ENCODE data around the gene GRIFIN. TPM values are rescaled to one million over a fixed set of nuclear protein-coding genes. Genes with fewer than 3 reads are reported as not detected.

GRIFIN gene
- total RNA-seq, 4 donors from 2014 or later: not detected

DNA sequence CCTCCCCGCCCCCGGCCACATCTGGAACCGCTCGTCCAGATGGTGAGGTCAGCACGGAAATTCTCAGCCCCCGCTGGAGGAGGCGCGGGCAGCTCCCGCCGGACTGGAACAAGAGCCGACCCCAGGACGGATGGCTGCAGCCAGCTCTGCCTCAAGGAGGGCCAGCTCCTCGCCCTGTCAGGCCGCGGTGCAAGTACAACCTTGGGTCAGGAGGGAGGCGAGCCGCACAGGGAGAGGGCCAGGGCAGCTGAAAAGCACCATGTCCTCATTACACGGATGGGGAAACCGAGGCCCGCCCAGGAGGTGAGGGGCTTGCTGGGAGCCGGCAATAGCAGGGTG, 3.8 kb upstream of the GRIFIN start:
- H3K9me3 ChIP-seq: no peaks in the 10 kb centered on the region
- H3K4me1 ChIP-seq: peaks cover 0 to 11% of the 10 kb centered on the region in 2 donors
- intact Hi-C loops (cut with DNase I; ENCODE audit: low total_unique reads): no loop called here
- no peak for DNase-seq
- H3K27me3 ChIP-seq: no peaks in the 10 kb centered on the region
- no peak overlapping the region for H3K27ac ChIP-seq
- no peaks in the 10 kb centered on the region for H3K36me3 ChIP-seq
- TF ChIP-seq POLR2A (IDR thresholded peaks at IDR 0.05) (no peak), CTCF (IDR thresholded peaks at IDR 0.05) (no peak)
- no peak overlapping the region for H3K4me3 ChIP-seq

DNA sequence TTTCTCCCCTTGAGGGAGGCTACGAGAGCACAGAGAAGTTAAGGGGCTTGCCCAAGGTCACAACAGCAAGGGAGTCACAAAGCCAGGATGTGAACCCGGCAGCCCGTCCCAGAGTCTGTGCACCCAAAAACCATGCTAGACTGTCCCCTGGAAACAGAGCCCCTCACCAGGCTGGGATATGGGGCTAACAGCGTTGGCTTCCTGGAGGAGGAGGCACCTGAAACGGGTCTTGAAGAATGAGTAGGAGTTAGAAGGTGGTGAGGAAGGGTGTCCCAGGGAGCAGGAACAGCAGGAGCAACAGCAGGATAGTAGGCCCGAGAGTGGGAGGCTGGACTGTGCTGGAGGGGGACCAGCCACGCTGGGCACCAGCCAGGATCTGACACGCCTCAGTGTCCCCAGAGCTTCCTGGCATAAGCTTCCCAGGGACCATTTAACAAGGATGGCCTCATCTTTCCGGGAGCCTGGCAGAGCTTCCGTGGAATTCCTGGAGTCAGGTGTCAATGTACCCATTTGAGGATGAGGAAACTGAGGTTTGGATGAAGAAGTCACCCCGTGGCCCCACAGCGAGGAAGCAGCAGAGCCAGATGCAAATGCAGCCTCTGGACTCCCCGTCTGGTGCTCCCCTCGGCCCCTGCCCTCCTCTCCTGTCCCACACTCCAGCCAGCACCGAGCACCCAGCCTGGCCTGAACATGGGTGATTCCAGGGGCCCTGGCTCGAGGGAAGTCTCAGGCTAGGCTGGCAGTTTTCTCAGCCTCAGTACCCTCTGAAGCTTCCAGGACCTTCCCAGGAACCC, 3.3 kb upstream of the GRIFIN start:
- no peaks in the 10 kb centered on the region for H3K9me3 ChIP-seq
- TF ChIP-seq POLR2A (IDR thresholded peaks at IDR 0.05) (no peak), CTCF (IDR thresholded peaks at IDR 0.05) (no peak)
- no peaks in the 10 kb centered on the region for H3K27me3 ChIP-seq
- intact Hi-C loops (cut with DNase I; ENCODE audit: low total_unique reads): no loop called here
- H3K27ac ChIP-seq: no peak overlapping the region
- peaks cover 0 to 11% of the 10 kb centered on the region in 2 donors for H3K4me1 ChIP-seq
- H3K4me3 ChIP-seq: no peak overlapping the region
- no peaks in the 10 kb centered on the region for H3K36me3 ChIP-seq
- DNase-seq: no peak

- no peaks in the 10 kb centered on the region for H3K9me3 ChIP-seq
- no peaks in the 10 kb centered on the region for H3K36me3 ChIP-seq
- no peak overlapping the region for H3K4me3 ChIP-seq
- TF ChIP-seq CTCF (IDR thresholded peaks at IDR 0.05) (no peak), POLR2A (IDR thresholded peaks at IDR 0.05) (no peak)
- DNase-seq: no peak
- intact Hi-C loops (cut with DNase I; ENCODE audit: low total_unique reads): no loop called here
- no peaks in the 10 kb centered on the region for H3K27me3 ChIP-seq
- peak overlapping the region in 1 of 2 donors; percentile 8 for H3K27ac ChIP-seq
- H3K4me1 ChIP-seq: peaks cover 0 to 11% of the 10 kb centered on the region in 2 donors
Measured at GRCh38 chr7:2478800-2479199, 2.6 kb upstream of the GRIFIN start.

- no peaks in the 10 kb centered on the region for H3K27me3 ChIP-seq
- TF ChIP-seq CTCF (IDR thresholded peaks at IDR 0.05): no peak
- no peak for TF ChIP-seq POLR2A (IDR thresholded peaks at IDR 0.05)
- intact Hi-C loops (cut with DNase I; ENCODE audit: low total_unique reads): no loop called here
- H3K4me3 ChIP-seq: no peak overlapping the region
- H3K9me3 ChIP-seq: no peaks in the 10 kb centered on the region
- no peaks in the 10 kb centered on the region for H3K36me3 ChIP-seq
- H3K27ac ChIP-seq: peak overlapping the region in 1 of 2 donors; percentile 51
- DNase-seq: peak; percentile 55 to 76
- peaks cover 0 to 11% of the 10 kb centered on the region in 2 donors for H3K4me1 ChIP-seq
Measured at GRCh38 chr7:2478399-2478785, 2.2 kb upstream of the GRIFIN start.

GRCh38 chr7:2477447-2478398, 1.5 kb upstream of the GRIFIN start:
- H3K27ac ChIP-seq: peak overlapping the region in 1 of 2 donors; percentile 51
- DNase-seq: peak in 1 of 2 donors; percentile 57
- intact Hi-C loops (cut with DNase I; ENCODE audit: low total_unique reads): no loop called here
- no peaks in the 10 kb centered on the region for H3K27me3 ChIP-seq
- no peak overlapping the region for H3K4me3 ChIP-seq
- TF ChIP-seq CTCF (IDR thresholded peaks at IDR 0.05) (peak; percentile 47 to 81 (median 69)), POLR2A (IDR thresholded peaks at IDR 0.05) (no peak)
- no peaks in the 10 kb centered on the region for H3K9me3 ChIP-seq
- no peaks in the 10 kb centered on the region for H3K36me3 ChIP-seq
- peaks cover 0 to 11% of the 10 kb centered on the region in 2 donors for H3K4me1 ChIP-seq
